Measurements from ENCODE around the gene OR51E1.

GRCh38 chr11:4699697-4700435 lies 56.1 kb downstream of the OR51E1 start:
- TF ChIP-seq CTCF (conservative IDR thresholded peaks at IDR 0.05) = no peak
- no peak for TF ChIP-seq EZH2 (IDR thresholded peaks at IDR 0.05; ENCODE audit: low read depth)
